Neural cell (in vitro differentiated cells): ENCODE results near the gene METAP1D. TPM values are rescaled to one million over a fixed set of nuclear protein-coding genes. Genes with fewer than 3 reads are reported as not detected.

Experiments used
- H2AFZ ChIP-seq: fragments of 200-600, 300-800 bp; sonication (generic), shearing (Covaris generic); 2 replicates; pipeline ENCODE4 v1.6.0; 2014; ENCODE audit warnings: low read depth, mild to moderate bottlenecking, antibody characterized with exemption, low read length, moderate library complexity
- H3F3A ChIP-seq: fragments of 200-600 bp; shearing (Covaris generic); 2 replicates; pipeline ENCODE4 v1.6.1; 2016; ENCODE audit warnings: mild to moderate bottlenecking, moderate library complexity, mixed read lengths, antibody characterized with exemption, low read length; ENCODE audit not compliant: insufficient read depth, poor library complexity, severe bottlenecking
- H3K27ac ChIP-seq: fragments of 200-600, 300-800 bp; sonication (generic), shearing (Covaris generic); 2 replicates; pipeline ENCODE4 v1.5.1; 2014; ENCODE audit warnings: mild to moderate bottlenecking, low read length, moderate library complexity
- H3K27me3 ChIP-seq: fragments of 300-800, 200-600 bp; sonication (generic), shearing (Covaris generic); 2 replicates; pipeline ENCODE4 v1.6.0; 2014; ENCODE audit warnings: mild to moderate bottlenecking, low read depth, low read length, moderate library complexity; ENCODE audit not compliant: insufficient read depth
- H3K36me3 ChIP-seq: fragments of 300-800, 200-600 bp; sonication (generic), shearing (Covaris generic); 2 replicates; pipeline ENCODE4 v1.5.1; 2014; ENCODE audit warnings: mild to moderate bottlenecking, antibody characterized with exemption, low read length, moderate library complexity; ENCODE audit not compliant: insufficient read depth
- H3K4me2 ChIP-seq: fragments of 300-800, 200-600 bp; sonication (generic), shearing (Covaris generic); 2 replicates; pipeline ENCODE4 v1.6.0; 2014; ENCODE audit warnings: mild to moderate bottlenecking, low read length
- H3K4me3 ChIP-seq: fragments of 300-800, 200-600 bp; sonication (generic), shearing (Covaris generic); 2 replicates; pipeline ENCODE4 v1.5.1; 2014; ENCODE audit warnings: mild to moderate bottlenecking, low read length, moderate library complexity
- H3K79me2 ChIP-seq: fragments of 200-600 bp; shearing (Covaris generic); replicated peaks from 2 replicates; pipeline ENCODE4 v1.6.0; 2014; ENCODE audit warnings: mild to moderate bottlenecking, low read length, moderate library complexity; ENCODE audit not compliant: insufficient read depth
- H3K9ac ChIP-seq: fragments of 300-800, 200-600 bp; sonication (generic), shearing (Covaris generic); 2 replicates; pipeline ENCODE4 v1.6.1; 2016; ENCODE audit warnings: mild to moderate bottlenecking, low read length, mixed read lengths
- H3K9me2 ChIP-seq: fragments of 200-600 bp; shearing (Covaris generic); 2 replicates; pipeline ENCODE4 v1.6.1; 2016; ENCODE audit warnings: mild to moderate bottlenecking, low read length, mixed read lengths; ENCODE audit not compliant: insufficient read depth
- H3K9me3 ChIP-seq: fragments of 200-600, 300-800 bp; sonication (generic), shearing (Covaris generic); 2 replicates; pipeline ENCODE4 v1.6.1; 2016; ENCODE audit warnings: mild to moderate bottlenecking, mixed run types, low read length, moderate library complexity, mixed read lengths
- H4K20me1 ChIP-seq: fragments of 200-600 bp; shearing (Covaris generic); 2 replicates; pipeline ENCODE4 v1.6.1; 2016; ENCODE audit warnings: mild to moderate bottlenecking, mixed run types; ENCODE audit not compliant: insufficient read depth
- CTCF ChIP-seq: fragments of 450-650 bp; IDR thresholded peaks from 2 replicates; pipeline ENCODE4 v1.5.1; 2014; ENCODE audit warnings: antibody characterized with exemption, mild to moderate bottlenecking, moderate library complexity; ENCODE audit not compliant: poor library complexity, severe bottlenecking
- EP300 ChIP-seq: fragments of 450-650 bp; conservative IDR thresholded peaks from 2 replicates; pipeline ENCODE4 v1.6.1; 2014; ENCODE audit warnings: antibody characterized with exemption, mild to moderate bottlenecking, moderate library complexity; ENCODE audit not compliant: poor library complexity, severe bottlenecking
- EZH2 ChIP-seq: fragments of 200-600, 300-800 bp; shearing (Covaris generic), sonication (generic); IDR thresholded peaks from 2 replicates; pipeline ENCODE4 v1.6.1; 2014; ENCODE audit warnings: antibody characterized with exemption, low read length, borderline replicate concordance, mild to moderate bottlenecking; ENCODE audit not compliant: insufficient read depth, poor library complexity, severe bottlenecking
- MXI1 ChIP-seq: fragments of 450-650 bp; conservative IDR thresholded peaks from 2 replicates; pipeline ENCODE4 v1.6.1; 2014; ENCODE audit warnings: antibody characterized with exemption, mild to moderate bottlenecking; ENCODE audit not compliant: poor library complexity, severe bottlenecking
- POLR2AphosphoS5 ChIP-seq: IDR thresholded peaks from 2 replicates; pipeline ENCODE4 v1.6.1; 2012
- RAD21 ChIP-seq: fragments of 450-650 bp; conservative IDR thresholded peaks from 2 replicates; pipeline ENCODE4 v1.6.1; 2014; ENCODE audit warnings: antibody characterized with exemption, mild to moderate bottlenecking, moderate library complexity
- SMC3 ChIP-seq: fragments of 450-650 bp; conservative IDR thresholded peaks from 2 replicates; pipeline ENCODE4 v1.6.1; 2014; ENCODE audit warnings: antibody characterized with exemption, mild to moderate bottlenecking, moderate library complexity; ENCODE audit not compliant: poor library complexity
- TAF1 ChIP-seq: IDR thresholded peaks from 2 replicates; pipeline ENCODE4 v1.6.1; 2012; ENCODE audit warnings: low read depth
- polyA plus RNA-seq: library from polyadenylated mRNA; depleted of rRNA; stranded (reverse); fragments of >200 nt; gene quantifications from 2 replicates; pipeline ENCODE4 v1.2.3, GENCODE V29; 2014
- TF ChIP-seq, protein P1 (sequence below): IDR thresholded peaks from 2 replicates; pipeline ENCODE4 v1.6.1; 2012; ENCODE audit warnings: borderline replicate concordance

The METAP1D gene
- polyA plus RNA-seq, 1 donor from 2014 or later = 5.4 TPM

- Histone ChIP-seq H4K20me1 (no peaks in the 10 kb centered on the region), H3K27me3 (no peaks in the 10 kb centered on the region), H3K27ac (no peak overlapping the region), H3K4me2 (no peak overlapping the region), H2AFZ (no peak overlapping the region), H3K9me2 (no peaks in the 10 kb centered on the region), H3K79me2 (no peaks in the 10 kb centered on the region), H3K9ac (no peak overlapping the region), H3K4me3 (no peak overlapping the region), H3K9me3 (no peaks in the 10 kb centered on the region), H3K36me3 (no peaks in the 10 kb centered on the region), H3F3A (no peaks in the 10 kb centered on the region)
- TF ChIP-seq CTCF = no peak
- no peak for TF ChIP-seq POLR2AphosphoS5
- no peak for TF ChIP-seq EZH2
- TF ChIP-seq MXI1 = no peak
- TF ChIP-seq SMC3 = no peak
- TF ChIP-seq TAF1 = no peak
- TF ChIP-seq, protein P1, sequence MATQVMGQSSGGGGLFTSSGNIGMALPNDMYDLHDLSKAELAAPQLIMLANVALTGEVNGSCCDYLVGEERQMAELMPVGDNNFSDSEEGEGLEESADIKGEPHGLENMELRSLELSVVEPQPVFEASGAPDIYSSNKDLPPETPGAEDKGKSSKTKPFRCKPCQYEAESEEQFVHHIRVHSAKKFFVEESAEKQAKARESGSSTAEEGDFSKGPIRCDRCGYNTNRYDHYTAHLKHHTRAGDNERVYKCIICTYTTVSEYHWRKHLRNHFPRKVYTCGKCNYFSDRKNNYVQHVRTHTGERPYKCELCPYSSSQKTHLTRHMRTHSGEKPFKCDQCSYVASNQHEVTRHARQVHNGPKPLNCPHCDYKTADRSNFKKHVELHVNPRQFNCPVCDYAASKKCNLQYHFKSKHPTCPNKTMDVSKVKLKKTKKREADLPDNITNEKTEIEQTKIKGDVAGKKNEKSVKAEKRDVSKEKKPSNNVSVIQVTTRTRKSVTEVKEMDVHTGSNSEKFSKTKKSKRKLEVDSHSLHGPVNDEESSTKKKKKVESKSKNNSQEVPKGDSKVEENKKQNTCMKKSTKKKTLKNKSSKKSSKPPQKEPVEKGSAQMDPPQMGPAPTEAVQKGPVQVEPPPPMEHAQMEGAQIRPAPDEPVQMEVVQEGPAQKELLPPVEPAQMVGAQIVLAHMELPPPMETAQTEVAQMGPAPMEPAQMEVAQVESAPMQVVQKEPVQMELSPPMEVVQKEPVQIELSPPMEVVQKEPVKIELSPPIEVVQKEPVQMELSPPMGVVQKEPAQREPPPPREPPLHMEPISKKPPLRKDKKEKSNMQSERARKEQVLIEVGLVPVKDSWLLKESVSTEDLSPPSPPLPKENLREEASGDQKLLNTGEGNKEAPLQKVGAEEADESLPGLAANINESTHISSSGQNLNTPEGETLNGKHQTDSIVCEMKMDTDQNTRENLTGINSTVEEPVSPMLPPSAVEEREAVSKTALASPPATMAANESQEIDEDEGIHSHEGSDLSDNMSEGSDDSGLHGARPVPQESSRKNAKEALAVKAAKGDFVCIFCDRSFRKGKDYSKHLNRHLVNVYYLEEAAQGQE = no peak
- no peak for TF ChIP-seq EP300
- no peak for TF ChIP-seq RAD21
These were observed 13.1 kb downstream of the METAP1D start for GRCh38 chr2:172012677-172013391.

GRCh38 chr2:172013396-172013795, 13.6 kb downstream of the METAP1D start:
- Histone ChIP-seq H3K9me3 (no peaks in the 10 kb centered on the region), H3K4me2 (no peak overlapping the region), H3K27me3 (no peaks in the 10 kb centered on the region), H3K9me2 (no peaks in the 10 kb centered on the region), H3K36me3 (no peaks in the 10 kb centered on the region), H3F3A (no peaks in the 10 kb centered on the region), H3K9ac (no peak overlapping the region), H3K27ac (no peak overlapping the region), H4K20me1 (no peaks in the 10 kb centered on the region), H3K4me3 (no peak overlapping the region), H3K79me2 (no peaks in the 10 kb centered on the region), H2AFZ (no peak overlapping the region)
- TF ChIP-seq SMC3 (no peak), EZH2 (no peak), POLR2AphosphoS5 (no peak), CTCF (no peak), EP300 (no peak), RAD21 (no peak), TAF1 (no peak), MXI1 (no peak)
- TF ChIP-seq, protein P1 = no peak
